GM12892 (cell line): ENCODE results near the gene EIF2S1.

Experiments used
- POLR2A ChIP-seq: IDR thresholded peaks from 2 replicates; pipeline ENCODE4 v1.6.1; 2011; ENCODE audit warnings: low read depth, low read length, control low read depth
- POLR2AphosphoS5 ChIP-seq: IDR thresholded peaks from 2 replicates; pipeline ENCODE4 v1.6.1; 2011; ENCODE audit warnings: low read depth, low read length, control low read depth
- TAF1 ChIP-seq: IDR thresholded peaks from 2 replicates; pipeline ENCODE4 v1.6.1; 2011; ENCODE audit warnings: low read depth, mild to moderate bottlenecking, control low read depth, low read length, borderline replicate concordance

DNA sequence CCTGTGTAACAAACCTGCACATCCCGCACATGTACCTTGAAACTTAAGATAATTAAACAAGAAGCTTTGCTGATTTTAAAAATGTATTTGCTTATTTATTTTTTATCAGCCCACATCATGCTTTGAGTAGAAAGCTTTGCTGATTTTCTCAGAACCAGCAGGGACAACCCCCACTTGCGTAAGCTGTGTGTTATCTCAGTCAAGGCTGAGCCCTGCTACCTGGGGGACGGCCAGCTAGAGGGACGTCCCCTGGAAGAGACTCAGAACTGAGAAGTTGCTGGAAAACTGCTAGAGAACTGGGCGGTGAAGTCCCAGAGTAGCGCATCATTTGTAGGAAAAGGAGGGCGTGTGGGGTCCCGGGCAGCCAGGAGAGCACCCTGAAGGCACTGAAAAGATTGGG lies 56.0 kb downstream of the EIF2S1 start:
- TF ChIP-seq POLR2A (no peak), POLR2AphosphoS5 (no peak), TAF1 (no peak)
